ENCODE data around the gene WIF1.

Gene WIF1

GRCh38 chr12:65121956-65122469 lies 908 bp upstream of the WIF1 start:
- no peak for DNase-seq

DNA sequence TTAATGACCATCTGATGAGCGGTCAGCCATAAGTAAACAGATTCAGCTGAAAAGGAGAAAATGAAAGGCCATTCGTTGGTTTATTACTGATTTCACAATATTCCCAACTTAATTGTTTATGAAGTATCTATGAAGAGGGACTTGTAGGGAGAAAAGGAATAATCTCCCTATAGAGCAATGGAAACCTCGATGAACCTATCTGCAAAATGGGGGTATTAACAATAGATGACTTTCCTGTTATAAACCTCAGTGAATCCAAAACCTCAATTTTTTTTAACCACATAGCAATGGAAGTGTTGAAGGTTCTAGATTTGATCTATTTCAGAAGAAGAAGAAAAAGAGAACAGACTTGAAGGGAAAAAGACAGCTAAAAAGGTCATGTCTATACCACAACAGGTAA lies 2.0 kb downstream of the WIF1 start:
- no peak for DNase-seq

DNA sequence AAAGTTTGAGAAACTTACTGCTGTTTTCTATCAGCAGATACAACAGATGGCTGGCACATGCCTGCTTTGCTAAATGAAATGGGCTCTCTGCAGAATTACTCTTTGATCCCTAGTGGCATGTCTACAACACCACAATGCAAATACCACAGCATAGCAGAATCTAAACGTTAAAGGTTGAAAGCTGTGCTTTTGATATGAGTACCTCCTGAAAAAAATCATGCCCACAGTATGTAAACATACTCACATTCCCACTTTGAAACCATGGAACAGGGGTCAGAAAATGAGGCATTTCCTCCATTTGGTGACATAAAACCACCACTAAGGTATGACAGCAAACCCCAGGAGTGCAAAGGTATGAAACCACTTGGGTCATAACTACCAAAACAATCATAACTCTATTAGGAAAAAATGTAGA lies 7.5 kb downstream of the WIF1 start:
- DNase-seq = no peak

DNA sequence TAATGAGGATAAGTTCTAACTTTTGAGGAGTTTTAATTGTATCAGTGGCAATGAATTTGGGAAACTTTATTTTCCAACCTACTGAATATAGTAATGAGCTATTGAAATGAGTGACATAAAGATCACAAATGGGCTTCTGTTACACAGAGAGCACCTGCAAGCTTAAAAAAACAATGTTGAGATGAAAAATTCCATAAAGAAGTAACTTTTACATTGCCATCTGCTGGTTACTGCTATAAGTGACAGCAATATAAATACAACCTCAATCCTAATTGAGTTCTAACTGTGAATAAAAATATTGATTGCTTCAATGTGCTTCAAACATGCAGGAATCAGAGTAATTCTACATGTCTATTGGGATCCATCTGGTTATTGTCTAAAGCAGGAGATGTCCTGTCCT lies 14.2 kb downstream of the WIF1 start:
- DNase-seq = no peak

GRCh38 chr12:65100140-65100539 lies 21.0 kb downstream of the WIF1 start:
- no peak for DNase-seq

DNA sequence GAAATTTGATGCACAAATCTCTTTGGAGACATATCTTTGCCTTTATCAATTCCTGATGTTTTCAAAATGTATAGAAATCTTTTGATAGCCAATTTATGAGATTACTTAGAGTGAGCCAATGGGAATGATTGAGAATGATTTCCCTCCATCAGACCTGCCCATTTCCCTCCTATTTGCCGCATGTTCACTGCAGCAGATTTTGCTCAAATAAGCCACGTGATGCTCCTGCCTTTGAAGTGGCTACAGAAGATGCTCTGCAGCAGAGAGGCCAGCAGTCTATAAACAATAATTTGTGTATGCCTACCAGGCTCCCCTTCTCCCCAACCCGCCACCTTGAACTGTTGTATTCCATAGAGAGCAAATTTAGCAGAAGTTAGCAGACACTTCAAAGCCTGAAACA lies 21.9 kb downstream of the WIF1 start:
- no peak for DNase-seq

GRCh38 chr12:65098364-65098763 lies 22.7 kb downstream of the WIF1 start:
- DNase-seq = no peak

- DNase-seq = no peak
These were observed 26.4 kb downstream of the WIF1 start for GRCh38 chr12:65094722-65095121.

DNA sequence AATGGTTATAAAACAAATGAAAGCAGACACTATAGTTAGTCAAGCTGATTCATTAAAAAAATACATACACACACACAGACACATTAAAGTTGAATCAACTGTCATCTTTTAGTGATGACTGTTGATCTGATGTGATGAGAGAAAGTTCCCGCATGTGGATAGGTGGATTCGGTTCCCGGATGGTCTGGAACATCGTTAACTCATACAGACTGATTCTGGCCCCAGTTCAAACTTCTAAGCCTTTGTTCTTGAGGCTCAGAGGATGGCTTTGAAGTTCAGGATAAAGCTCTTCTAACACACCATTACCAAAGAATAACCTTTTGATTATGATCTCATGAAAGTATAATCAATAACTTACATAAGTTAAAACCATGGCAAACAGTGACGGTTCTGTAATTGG lies 27.5 kb downstream of the WIF1 start:
- DNase-seq = no peak

DNA sequence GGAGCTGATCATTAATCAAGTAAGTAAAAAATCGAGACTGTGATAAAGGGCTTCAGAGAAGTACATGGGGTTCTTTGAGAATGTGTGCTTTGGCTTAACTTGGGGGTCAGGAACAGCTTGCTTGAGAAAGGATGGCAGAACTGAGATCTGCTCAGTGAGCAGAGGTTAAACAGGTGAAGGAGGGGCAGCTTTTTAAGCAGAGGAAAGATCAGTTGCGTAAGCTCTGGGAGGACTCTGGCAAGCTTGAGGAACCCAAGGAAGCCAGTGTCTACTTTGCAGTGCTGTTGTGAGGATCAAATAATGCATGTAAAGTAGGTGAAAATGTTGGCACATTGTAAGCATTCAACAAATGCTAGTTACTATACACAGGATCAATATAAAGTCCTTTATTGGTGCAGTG lies 30.6 kb downstream of the WIF1 start:
- no peak for DNase-seq

- no peak for DNase-seq
These were observed 34.9 kb downstream of the WIF1 start for GRCh38 chr12:65086236-65086635.

GRCh38 chr12:65084579-65084978 lies 36.5 kb downstream of the WIF1 start:
- DNase-seq = no peak

GRCh38 chr12:65083581-65083980 lies 37.5 kb downstream of the WIF1 start:
- no peak for DNase-seq

DNA sequence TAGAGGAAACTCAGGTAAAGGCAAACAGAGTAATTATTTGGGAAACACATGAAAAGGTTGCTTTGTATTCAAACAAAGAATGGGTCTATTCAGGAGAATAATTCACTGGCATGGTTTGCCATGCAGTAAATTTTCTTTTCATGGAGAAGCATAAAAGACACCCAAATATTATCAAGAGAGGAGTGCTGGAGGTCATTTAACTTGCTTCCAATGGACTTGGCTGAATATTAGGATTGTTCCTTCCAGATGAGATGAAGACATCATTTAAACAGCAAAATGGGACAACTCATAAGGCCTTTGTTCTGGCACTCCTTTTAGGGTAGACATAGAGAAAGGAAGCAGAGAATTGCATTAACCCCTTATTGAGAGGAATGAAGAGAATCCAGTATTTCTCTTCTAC lies 38.7 kb downstream of the WIF1 start:
- no peak for DNase-seq

DNA sequence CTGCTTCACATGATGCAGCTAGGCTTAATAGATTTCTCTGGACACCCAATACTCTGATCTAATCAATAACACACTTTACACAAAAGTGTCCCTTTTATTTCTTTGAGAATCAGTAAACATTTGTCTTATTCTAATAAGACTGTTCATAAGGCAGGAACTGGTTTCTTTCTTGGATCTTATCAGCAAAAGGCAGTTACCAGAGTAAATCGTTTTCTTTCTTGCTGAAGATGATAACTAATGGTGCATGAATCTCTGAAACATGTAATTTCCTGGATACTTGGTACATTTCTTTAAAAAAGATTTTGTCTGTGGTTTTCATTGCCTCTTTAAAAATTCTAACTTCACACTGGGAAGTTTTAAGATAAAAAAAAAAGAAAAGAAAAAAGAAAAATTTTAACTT lies 39.6 kb downstream of the WIF1 start:
- no peak for DNase-seq

- no peak for DNase-seq
These were observed 46.2 kb downstream of the WIF1 start for GRCh38 chr12:65074932-65075331.

DNA sequence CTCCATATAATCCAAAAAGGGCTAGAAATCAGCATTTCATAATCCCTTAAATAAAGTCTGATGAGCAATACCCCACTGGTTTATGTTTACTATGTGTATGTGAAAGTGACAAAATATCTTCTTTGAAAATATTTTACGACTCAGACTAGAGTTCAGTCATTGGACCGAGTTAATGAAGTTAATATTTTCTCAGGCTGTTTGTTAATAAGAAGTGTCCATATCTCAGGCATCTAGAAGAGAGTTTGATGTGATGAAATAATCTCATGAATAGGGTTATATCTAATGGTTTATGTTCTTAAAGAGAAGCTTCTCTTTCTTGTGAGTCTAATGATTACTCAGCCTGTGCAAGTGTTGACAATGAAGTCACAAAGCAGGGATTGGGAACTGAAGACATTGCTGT lies 51.8 kb downstream of the WIF1 start:
- DNase-seq = no peak

GRCh38 chr12:65067383-65067782 lies 53.7 kb downstream of the WIF1 start:
- DNase-seq = no peak

GRCh38 chr12:65055859-65056258 lies 65.2 kb downstream of the WIF1 start:
- DNase-seq = no peak

DNA sequence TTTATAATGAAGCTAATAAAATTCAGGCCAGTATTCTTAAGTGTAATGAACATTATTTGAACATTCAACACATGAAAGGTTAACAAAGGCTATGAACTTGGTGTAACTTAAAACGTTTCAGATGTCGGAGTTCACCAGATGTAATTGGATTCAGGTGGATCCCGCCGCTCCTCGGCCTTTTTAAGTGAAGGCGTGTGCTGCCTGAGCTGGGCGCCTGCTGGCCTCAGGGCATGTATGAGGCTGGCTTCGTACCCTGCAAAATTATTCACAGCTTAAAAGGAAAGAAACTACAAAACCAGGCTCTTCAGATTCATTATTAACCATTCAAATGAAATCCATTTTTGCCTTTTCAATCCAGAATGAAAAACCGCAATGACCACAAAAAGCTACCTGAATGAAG lies 69.9 kb downstream of the WIF1 start:
- DNase-seq = no peak

- no peak for DNase-seq
These were observed 75.8 kb downstream of the WIF1 start for GRCh38 chr12:65045269-65045668.

GRCh38 chr12:65039301-65039700 lies 81.8 kb downstream of the WIF1 start:
- no peak for DNase-seq

DNA sequence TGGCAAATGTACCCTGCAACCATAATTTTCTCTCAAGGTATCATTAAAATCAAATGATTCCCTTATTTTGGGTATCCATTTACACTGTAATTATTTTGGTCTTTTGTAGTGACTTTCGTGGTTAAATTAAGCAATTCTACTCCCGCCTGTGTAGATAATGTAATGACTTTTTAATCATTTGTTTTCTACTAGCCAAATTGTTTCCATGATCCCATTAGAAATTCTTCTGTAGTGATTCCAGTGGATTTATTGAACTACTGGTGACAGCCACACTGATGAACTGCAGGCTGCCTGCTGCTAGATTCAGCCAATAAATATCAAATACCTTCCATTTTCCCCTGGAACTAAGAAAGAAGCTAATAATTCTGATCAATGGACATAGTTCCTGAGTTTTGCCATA lies 96.0 kb downstream of the WIF1 start:
- DNase-seq = no peak

- no peak for DNase-seq
These were observed 97.6 kb downstream of the WIF1 start for GRCh38 chr12:65023485-65023884.

DNA sequence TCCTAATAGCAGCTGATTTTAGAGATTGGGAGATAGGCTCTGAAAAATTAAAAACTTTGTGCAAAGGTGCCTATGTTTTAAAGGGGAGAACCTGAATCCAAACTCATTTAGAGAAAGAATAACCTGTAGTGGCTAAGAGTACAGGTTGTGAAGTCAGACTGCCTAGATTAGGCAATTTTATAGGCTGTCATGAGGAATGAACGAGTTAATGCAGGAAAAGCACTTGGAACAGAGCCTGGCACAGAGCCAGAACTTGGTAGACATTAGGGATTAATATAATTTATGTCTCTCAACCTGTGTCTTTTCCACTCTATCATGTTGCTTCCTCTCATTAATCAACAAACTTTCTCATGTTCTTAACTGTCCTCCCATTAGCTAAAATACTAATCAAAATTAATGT lies 98.1 kb downstream of the WIF1 start:
- no peak for DNase-seq

GRCh38 chr12:65022421-65022820 lies 98.7 kb downstream of the WIF1 start:
- no peak for DNase-seq
